Measurements from ENCODE around the gene MIDN. TPM values are rescaled to one million over a fixed set of nuclear protein-coding genes. Genes with fewer than 3 reads are reported as not detected.

Gene MIDN
- total RNA-seq, 2 experiments from 2014 or later: 45.3 to 50.0 TPM

DNA sequence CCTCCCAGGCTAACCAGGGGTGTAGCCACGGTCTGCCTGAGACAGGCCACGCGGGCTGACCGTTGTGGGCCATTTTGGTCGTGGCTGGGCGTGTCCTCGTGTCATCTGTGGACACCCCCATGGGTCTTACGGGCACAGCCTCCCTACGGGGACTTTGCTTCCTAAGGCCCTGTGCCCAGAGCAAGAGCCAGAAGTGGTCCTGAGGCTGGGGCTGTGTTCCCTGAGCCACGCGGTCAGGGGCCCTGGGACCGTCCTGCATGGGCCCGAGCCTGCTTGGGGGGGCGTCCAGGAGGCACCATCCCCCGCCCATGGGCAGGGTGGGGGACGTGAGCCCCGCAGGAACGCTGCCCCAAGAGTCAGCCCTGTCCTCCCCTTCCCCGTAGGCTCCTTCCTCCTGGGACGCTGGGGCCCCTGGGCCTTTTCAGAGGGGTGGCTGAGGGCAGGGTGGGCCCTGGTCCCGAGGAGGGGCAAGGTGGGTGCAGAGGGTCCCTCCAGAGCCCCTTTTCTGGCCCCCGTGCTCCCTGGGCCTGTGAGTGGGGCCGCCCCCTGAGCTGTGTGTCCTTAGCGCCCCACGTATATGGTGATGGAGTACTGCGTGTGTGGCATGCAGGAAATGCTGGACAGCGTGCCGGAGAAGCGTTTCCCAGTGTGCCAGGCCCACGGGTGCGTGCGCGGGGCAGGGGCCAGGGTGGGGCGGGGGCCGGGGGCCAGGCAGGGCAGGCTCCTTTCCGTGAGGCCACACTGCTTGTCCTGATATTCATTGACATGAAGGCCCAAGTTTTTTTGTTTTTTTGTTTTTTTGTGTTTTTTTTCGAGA, 29.4 kb upstream of the MIDN start:
- POLR2A ChIA-PET: no interaction called here
- CTCF ChIA-PET: interaction anchor here (0.7 to 1.4 kb wide), 2 partner anchors 23 to 952 kb away, joined by 3 read pairs; partner anchors contain the start of gene ATP5F1D

DNA sequence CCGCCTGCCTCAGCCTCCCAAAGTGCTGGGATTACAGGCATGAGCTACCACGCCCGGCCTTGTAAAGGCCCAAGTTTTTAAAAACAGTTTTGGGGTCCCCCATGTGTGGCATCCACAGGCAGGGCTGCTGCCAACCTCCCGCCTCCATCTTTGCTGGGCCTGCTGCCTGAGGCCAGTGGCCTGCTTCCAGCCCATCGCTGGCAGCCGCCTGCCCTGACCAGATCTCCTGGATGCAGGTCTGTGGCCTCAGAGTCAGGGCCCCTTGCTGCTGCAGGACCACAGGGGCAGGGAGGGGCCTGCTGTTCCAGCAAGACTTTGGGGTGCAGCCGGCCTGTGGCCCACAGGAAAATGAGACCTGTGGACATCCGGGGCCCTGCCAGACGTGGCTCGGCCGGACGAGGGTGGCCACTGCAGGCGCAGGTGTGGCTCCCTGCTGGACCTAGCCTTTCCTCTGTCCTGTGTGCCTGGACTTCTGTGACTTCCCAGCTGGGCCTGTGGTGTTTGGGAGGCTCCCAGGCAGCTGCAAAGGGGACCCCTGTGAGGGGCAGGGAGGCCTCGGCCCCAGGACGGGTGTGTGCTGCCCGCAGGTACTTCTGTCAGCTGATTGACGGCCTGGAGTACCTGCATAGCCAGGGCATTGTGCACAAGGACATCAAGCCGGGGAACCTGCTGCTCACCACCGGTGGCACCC, 28.5 kb upstream of the MIDN start:
- ChIA-PET CTCF (no interaction called here), POLR2A (no interaction called here)

DNA sequence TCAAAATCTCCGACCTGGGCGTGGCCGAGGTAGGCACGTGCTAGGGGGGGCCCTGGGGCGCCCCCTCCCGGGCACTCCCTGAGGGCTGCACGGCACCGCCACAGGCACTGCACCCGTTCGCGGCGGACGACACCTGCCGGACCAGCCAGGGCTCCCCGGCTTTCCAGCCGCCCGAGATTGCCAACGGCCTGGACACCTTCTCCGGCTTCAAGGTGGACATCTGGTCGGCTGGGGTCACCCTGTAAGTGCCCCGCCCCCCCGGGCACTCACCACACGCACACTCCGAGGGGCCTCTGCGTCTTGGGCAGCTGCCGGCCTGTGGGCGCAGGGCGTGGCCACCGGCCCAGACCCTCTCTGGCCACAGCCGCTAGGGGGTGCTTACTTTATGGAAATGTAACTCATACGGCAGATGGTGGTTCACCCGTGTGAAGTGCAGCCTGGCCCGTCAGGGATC, 27.9 kb upstream of the MIDN start:
- POLR2A ChIA-PET: no interaction called here
- CTCF ChIA-PET: interaction anchor here (0.8 kb wide), 1 partner anchor 32 kb away, joined by 3 read pairs; no protein-coding TSS in a partner anchor

DNA sequence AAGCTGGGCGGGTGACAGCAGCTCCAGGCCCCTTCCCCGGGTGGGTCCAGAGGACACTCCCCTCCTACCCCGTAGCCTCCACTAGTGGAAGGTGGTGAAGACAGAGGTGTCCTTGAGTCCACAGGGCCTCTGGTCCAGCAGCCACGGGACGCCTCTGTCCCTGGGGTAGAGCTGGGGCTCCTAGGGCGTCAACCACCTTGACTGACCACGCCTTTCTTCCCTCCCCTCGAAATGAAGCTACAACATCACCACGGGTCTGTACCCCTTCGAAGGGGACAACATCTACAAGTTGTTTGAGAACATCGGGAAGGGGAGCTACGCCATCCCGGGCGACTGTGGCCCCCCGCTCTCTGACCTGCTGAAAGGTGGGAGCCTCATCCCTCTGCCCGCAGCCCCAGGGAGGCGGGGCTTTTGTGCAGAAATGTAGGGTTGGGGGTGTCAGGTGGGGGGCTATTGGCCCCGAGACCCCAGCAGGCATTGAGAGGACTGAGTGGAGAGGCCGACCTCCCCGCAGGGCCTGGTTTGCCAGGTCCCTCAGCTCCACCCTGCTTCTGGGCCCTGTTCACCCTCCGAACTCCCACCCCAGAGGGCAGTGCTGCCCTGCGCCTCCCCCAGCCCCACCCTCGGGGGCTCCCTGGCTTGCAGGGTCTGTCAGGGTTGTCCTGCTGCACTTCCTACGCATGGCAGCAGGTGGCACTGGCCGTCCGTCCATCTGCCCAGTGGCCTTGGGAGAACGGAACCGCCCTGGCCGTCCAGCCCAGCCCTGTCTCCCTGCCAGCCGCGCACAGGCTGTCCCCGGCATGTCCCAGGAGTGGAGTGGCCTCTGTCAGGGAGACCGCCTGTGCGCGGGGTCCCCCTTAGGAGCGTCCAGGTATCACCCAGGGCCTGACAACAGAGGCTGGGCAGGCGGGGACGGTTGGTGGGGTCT, 27.1 kb upstream of the MIDN start:
- ChIA-PET CTCF (interaction anchor here (0.8 to 1.6 kb wide), 3 partner anchors 19 to 113 kb away, joined by 3 to 5 read pairs (median 4); no protein-coding TSS in a partner anchor), POLR2A (no interaction called here)

DNA sequence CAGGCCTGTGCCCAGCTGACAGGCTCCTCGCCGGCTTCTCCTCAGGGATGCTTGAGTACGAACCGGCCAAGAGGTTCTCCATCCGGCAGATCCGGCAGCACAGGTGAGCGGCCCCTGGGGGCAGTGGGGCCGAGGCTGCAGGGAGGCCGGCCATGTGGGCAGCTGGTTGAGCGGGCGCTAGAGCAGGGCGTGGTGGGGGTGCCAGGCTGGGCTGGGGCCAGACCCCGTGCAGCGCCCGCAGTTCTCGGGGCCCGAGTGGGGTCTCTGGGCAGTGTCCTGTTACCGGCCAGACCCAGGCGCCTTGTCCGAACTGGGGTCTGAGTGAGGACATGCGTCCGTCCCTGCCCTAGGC, 26.5 kb upstream of the MIDN start:
- POLR2A ChIA-PET: no interaction called here
- CTCF ChIA-PET: interaction anchor here (0.8 to 1.6 kb wide), 3 partner anchors 19 to 114 kb away, joined by 3 to 5 read pairs (median 4); no protein-coding TSS in a partner anchor

DNA sequence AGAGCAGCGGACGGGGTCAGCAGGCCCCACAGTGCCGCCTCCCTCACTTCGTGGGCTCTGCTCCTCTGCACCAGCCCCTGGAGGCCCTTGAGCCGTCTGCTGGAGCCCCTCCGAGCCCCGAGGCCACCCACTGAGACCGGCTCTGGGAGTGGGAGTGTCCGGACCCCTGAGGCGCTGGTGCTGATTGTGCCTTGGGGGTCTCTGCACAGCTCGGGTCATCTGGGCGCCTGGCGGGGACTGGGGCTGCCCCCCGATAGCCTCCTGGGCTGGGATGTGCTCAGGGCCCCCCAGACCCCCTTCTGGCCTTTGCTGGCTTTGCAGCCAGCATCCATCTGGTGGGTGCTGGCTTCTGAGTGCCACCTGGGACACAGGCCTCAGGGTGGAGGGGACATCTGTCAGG, 26.0 kb upstream of the MIDN start:
- POLR2A ChIA-PET: no interaction called here
- CTCF ChIA-PET: interaction anchor here (0.7 to 1.6 kb wide), 5 partner anchors 10 to 115 kb away, joined by 3 to 5 read pairs (median 3); no protein-coding TSS in a partner anchor

DNA sequence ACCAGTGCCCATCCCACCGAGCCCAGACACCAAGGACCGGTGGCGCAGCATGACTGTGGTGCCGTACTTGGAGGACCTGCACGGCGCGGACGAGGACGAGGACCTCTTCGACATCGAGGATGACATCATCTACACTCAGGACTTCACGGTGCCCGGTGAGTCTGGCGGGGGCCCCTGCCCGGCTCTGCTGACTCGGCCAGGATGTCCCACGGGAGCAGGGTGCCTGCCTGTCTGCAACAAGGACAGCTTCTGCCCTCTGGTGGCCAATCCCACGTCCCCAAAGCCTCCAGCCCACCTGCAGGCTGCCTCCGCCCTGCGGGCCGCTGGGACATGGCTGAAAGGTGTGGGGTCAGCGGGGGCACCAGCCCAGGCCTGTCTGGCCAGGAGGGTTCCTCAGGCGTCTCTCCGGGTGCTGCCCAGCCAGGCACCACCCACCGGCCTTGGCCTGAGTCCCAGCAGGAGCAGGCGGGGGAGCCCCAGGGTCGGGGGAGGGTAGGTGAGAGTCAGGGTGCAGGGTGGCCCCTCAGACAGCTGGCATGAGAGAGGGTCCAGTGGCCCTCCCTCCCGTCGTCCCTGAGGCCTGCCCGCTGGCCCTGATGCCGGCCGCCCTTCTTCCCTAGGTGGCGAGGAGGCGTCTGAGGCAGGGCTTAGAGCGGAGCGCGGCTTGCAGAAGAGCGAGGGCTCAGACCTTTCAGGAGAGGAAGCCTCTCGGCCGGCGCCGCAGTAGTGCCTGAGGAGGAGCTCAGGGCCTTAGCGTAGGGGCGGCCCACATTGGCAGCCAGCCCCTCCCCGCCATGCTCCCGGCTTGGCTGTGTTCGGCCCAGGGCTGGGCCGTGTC, 25.1 kb upstream of the MIDN start:
- ChIA-PET POLR2A (no interaction called here), CTCF (interaction anchor here (0.7 to 1.6 kb wide), 7 partner anchors 10 to 275 kb away, joined by 3 to 5 read pairs (median 3); no protein-coding TSS in a partner anchor)

DNA sequence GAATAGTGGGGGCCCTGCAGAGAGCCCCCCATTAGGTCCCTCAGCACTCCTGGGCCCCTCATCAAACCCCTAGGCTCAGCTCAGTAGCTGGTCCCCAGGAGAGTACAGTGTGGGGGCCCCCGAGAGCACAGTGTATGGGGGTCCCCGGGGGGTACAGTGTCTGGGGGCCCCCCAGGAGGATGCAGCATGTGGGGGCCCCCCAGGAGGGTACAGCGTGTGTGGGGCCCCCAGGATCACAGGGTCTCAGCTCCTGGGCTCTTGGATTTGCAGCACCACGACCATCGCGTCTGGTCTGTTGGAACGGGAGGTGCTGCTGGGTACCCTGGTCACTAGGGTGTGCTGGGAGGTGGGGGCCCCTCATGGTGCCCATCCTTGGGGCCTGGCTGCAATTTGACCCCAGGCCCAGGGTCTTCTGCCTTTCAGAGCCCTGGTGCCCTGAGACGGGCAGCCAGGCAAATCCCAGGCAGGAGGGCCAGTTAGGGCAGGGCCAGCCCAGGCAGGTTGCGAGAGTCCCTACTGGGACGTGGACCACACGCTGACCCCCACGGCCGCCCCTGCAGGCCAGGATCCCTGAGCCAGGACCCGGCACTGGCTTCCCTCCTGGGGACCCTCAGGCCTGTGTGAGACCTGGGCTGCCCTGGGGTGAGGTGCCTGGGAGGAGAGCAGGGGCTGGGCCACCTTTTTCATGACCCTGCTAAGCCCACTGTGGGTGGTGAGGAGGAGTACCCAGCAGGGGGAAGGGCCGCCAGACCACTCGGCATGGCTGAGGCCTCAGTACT, 24.1 kb upstream of the MIDN start:
- POLR2A ChIA-PET: no interaction called here
- CTCF ChIA-PET: interaction anchor here (0.7 kb wide), 1 partner anchor 32 kb away, joined by 3 read pairs; no protein-coding TSS in a partner anchor

DNA sequence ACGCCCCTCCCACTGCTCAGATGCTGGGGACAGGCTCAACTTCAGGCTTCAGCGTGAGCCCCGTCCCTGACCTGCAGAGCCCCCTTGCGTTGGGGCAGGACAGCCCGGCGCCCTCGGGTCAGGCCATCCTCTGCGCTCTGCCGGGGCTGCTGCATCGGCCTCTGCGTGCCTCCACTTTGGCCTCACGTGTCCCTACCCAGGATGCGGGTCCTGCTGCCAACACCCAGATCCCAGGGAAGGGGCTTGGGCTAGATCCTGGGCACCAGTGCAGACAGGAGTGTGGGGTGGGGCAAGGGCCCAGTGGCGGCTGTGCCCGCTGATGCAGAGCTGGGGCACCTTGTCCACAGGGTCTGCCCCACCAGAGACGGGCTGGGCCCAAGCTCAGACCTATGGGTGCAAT, 23.5 kb upstream of the MIDN start:
- POLR2A ChIA-PET: no interaction called here

DNA sequence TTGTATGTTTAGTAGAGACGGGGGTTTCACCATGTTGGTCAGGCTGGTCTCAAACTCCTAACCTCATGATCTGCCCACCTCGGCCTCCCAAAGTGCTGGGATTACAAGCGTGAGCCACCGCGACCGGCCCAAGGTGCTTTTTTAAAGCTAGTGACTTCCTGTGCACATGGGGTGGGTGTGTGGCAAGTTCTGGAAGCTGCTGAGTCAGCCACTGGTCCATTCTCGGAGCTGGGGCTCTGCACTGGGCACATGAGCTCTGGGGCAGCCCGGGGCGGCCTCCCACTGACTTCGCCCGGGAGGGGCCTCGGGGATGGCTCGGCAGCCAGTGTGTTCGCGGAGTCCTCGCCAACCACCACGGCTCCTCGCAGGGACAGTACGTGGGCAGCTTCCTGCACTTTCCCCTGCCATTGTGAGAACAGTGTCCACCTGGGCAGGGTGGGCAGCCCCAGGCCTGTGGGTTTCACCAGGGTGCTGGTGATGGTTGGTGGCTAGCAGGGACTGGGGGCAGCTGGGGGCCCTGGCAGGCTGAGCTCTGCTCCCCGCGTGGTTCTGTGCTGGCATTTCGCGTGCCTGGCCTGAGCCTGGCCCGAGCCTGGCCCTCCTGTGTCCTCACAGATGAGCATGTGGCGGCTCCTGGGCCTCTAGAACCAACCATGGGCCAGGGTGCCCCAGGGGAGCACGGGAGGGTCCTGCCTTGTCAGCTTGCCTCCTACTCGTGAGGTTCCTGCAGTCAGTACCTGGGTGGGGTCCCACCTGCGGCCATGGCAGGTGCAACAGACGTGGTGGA, 22.8 kb upstream of the MIDN start:
- ChIA-PET POLR2A (no interaction called here), CTCF (interaction anchor here (1.3 kb wide), 1 partner anchor 241 kb away, joined by 4 read pairs; no protein-coding TSS in a partner anchor)

More for the DNA sequence above, 23.5 kb upstream of the MIDN start:
- CTCF ChIA-PET: no interaction called here

DNA sequence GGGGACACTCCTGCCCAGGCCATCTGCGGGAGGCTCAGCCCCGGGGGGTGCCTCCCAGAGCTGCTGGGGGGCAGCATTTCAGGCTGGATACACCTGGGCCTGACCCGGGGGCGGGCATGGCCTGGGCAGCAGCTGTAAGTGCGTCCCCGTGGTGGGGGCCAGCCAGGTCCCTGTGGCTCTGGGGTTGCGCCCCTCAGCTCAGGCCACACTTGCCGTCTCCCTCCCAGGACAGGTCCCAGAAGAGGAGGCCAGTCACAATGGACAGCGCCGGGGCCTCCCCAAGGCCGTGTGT, 22.2 kb upstream of the MIDN start:
- POLR2A ChIA-PET: no interaction called here
- CTCF ChIA-PET: interaction anchor here (1.3 kb wide), 1 partner anchor 241 kb away, joined by 4 read pairs; no protein-coding TSS in a partner anchor

DNA sequence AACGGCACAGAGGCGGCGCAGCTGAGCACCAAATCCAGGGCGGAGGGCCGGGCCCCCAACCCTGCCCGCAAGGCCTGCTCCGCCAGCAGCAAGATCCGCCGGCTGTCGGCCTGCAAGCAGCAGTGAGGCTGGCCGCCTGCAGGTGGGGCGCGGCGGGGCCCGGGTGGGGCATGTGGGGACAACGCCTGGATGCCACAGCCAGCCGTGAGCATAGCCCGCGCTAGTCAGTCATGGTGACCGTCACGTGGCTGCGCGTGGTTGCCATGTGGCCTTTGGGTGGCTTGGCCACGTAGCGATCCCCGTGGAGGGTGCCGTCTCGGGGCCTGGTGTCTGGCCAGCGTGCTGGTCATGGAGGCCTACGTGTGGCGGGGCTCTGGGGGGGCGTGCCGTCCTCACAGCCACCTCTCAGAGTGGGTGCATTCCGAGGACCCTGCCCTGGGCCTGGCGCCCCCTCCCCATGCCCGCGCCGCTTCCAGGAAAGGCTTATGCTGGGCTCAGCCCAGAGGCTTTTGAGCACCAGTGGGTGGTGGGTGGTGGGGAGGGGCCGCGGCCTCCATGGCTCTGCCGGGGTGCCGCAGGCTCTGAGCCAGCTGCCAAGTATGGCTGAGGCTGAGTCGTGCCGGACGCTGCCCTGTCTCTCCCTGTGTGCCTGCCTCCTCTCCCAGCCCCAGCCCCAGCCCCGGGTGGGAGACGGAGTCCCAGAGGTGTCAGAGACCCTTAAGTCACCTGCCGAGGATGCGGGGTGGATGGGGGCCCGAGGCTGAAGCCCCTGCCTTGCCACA, 21.7 kb upstream of the MIDN start:
- ChIA-PET CTCF (interaction anchor here (1.3 kb wide), 1 partner anchor 242 kb away, joined by 4 read pairs; no protein-coding TSS in a partner anchor), POLR2A (no interaction called here)

DNA sequence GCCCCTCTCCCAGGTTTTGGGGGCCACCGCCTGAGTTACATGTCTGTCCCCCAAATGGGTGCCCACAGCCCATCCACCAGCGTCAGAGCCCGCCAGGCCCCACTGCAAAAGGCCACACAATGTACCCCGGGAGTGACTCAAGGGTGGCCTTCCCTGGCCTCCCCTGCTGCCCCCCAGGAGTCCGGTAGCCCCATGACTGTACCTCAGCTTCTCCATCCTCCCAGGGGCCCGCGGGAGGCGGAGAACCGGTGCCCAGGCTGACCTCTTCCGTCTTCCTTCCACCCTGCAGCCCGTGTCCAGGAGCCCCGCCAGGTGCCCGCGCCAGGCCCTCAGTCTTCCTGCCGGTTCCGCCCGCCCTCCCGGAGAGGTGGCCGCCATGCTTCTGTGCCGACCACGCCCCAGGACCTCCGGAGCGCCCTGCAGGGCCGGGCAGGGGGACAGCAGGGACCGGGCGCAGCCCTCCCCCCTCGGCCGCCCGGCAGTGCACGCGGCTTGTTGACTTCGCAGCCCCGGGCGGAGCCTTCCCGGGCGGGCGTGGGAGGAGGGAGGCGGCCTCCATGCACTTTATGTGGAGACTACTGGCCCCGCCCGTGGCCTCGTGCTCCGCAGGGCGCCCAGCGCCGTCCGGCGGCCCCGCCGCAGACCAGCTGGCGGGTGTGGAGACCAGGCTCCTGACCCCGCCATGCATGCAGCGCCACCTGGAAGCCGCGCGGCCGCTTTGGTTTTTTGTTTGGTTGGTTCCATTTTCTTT, 20.9 kb upstream of the MIDN start:
- ChIA-PET POLR2A (no interaction called here), CTCF (no interaction called here)

DNA sequence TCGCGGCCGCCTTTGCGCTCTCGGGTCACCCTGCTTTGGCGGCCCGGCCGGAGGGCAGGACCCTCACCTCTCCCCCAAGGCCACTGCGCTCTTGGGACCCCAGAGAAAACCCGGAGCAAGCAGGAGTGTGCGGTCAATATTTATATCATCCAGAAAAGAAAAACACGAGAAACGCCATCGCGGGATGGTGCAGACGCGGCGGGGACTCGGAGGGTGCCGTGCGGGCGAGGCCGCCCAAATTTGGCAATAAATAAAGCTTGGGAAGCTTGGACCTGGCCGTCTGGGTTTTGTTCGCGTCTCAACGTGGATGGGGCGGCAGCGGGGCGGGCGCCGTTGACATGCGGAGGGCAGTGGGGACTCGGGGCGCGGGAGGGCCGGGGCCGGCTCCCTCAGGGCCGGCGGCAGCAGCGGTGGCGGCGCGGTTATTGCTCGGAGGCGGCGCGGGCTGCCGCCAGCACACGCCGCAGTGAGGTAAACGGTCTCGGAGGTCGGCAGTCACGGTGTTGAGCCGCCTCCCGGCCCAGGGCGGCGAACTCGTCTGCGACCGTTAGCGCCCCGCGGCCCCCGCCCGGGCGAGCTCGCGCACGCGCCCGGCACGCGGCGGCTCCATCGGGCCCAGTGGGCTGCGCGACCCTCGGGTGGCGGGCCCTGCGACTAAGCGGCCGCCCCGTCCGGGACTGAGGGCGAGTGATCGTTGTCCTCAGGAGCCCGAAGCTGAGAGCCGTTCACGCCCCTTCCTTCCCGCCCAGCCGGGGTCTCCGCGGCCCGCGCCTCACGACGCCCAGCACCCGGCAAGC, 20.0 kb upstream of the MIDN start:
- CTCF ChIA-PET: no interaction called here
- POLR2A ChIA-PET: no interaction called here
